Activated CD8-positive, alpha-beta memory T cell treated with anti-CD3 and anti-CD28 coated beads, Interleukin-2, amount 50 U/mL, for 1 hour (primary cell): ENCODE results near the gene CIAO2B.

Experiments
- DNase-seq: peaks from one replicate; pipeline ENCODE4 v3.0.0-alpha.2; 2020; ENCODE audit errors: extremely low read depth

The CIAO2B gene

DNA sequence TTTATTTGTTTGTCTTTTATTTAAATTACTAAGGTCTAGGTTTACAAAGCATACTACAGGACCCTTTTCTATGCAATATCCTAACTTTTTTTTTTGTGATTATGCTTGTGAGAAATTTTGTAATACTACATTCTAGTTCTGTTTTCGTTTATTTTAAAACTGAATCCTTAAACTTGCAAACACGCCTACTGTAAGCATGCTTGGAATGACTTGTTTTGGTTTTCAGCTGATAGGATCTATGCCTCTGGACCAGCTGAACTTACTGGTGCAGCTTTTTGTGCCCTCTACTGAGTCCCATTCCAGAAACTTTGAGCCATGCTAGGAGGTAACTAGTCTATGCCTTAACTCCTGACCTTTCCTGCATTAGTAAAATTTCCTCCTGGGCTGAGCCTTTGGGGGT, 47.9 kb downstream of the CIAO2B start:
- no peak for DNase-seq

DNA sequence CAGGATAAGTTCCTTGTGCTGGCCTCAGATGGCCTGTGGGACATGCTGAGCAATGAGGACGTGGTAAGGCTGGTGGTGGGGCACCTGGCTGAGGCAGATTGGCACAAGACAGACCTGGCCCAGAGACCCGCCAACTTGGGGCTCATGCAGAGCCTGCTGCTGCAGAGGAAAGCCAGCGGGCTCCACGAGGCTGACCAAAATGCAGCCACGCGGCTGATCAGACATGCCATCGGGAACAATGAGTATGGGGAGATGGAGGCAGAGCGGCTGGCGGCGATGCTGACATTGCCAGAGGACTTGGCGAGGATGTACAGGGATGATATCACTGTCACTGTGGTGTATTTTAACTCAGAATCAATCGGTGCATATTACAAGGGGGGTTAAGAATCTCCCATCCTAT, 48.7 kb downstream of the CIAO2B start:
- no peak for DNase-seq

DNA sequence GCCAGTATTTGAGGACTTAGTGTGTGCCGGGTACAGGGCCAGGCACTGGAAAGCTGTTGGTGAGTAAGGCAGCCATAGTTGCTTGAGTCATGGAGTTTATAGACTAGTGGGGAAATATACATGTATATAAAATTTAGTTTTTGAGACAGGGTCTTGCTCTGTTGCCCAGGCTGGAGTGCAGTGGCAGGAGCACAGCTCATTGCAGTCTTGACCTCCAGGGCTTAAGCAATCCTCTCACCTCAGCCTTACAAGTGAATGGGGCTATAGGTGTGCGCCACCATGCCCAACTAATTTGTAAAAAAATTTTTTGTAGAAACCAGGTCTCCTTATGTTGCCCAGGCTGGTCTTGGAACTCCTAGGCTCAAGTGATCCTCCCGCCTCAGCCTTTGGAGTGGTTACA, 51.5 kb downstream of the CIAO2B start:
- no peak for DNase-seq
